HEK293 (cell line): ENCODE results near the gene DNAJC5.

ENCODE experiments used
- BCL11A ChIP-seq: fragments of 450-650 bp; formaldehyde crosslinking; IDR thresholded peaks from 2 replicates; pipeline ENCODE4 v1.5.1; 2016; ENCODE audit warnings: low read depth, missing biosample characterization, missing genetic modification characterization
- GLIS2 ChIP-seq: fragments of 450-650 bp; formaldehyde crosslinking; IDR thresholded peaks from 2 replicates; pipeline ENCODE4 v1.5.1; 2016; ENCODE audit warnings: missing biosample characterization, missing genetic modification characterization
- KLF10 ChIP-seq: fragments of 450-650 bp; IDR thresholded peaks from 2 replicates; pipeline ENCODE4 v1.5.1; 2018; ENCODE audit warnings: missing biosample characterization, mild to moderate bottlenecking, missing genetic modification characterization
- KLF9 ChIP-seq: fragments of 450-650 bp; formaldehyde crosslinking; IDR thresholded peaks from 2 replicates; pipeline ENCODE4 v1.5.1; 2016; ENCODE audit warnings: missing biosample characterization, missing genetic modification characterization, low read depth
- YY2 ChIP-seq: fragments of 450-650 bp; formaldehyde crosslinking; IDR thresholded peaks from 2 replicates; pipeline ENCODE4 v1.5.1; 2016; ENCODE audit warnings: missing biosample characterization, missing genetic modification characterization
- ZBTB17 ChIP-seq: fragments of 450-650 bp; formaldehyde crosslinking; IDR thresholded peaks from 2 replicates; pipeline ENCODE4 v1.5.1; 2016; ENCODE audit warnings: missing biosample characterization, missing genetic modification characterization
- ZBTB20 ChIP-seq: fragments of 450-650 bp; formaldehyde crosslinking; IDR thresholded peaks from 2 replicates; pipeline ENCODE4 v1.5.1; 2016; ENCODE audit warnings: missing biosample characterization, missing genetic modification characterization
- ZBTB8A ChIP-seq: fragments of 450-650 bp; formaldehyde crosslinking; IDR thresholded peaks from 2 replicates; pipeline ENCODE4 v1.5.1; 2016; ENCODE audit warnings: missing biosample characterization, missing genetic modification characterization
- ZFP69B ChIP-seq: fragments of 450-650 bp; formaldehyde crosslinking; IDR thresholded peaks from 2 replicates; pipeline ENCODE4 v1.5.1; 2016; ENCODE audit warnings: missing biosample characterization, missing genetic modification characterization
- ZIC2 ChIP-seq: fragments of 450-650 bp; formaldehyde crosslinking; IDR thresholded peaks from 2 replicates; pipeline ENCODE4 v1.5.1; 2016; ENCODE audit warnings: missing biosample characterization, missing genetic modification characterization
- ZNF10 ChIP-seq: fragments of 450-650 bp; formaldehyde crosslinking; IDR thresholded peaks from 2 replicates; pipeline ENCODE4 v1.5.1; 2017; ENCODE audit warnings: missing biosample characterization, missing genetic modification characterization
- ZNF239 ChIP-seq: fragments of 450-650 bp; formaldehyde crosslinking; IDR thresholded peaks from 2 replicates; pipeline ENCODE4 v1.5.1; 2016; ENCODE audit warnings: missing biosample characterization, missing genetic modification characterization
- ZNF24 ChIP-seq: fragments of 450-650 bp; formaldehyde crosslinking; IDR thresholded peaks from 2 replicates; pipeline ENCODE4 v1.5.1; 2016; ENCODE audit warnings: missing biosample characterization, missing genetic modification characterization
- ZNF302 ChIP-seq: fragments of 450-650 bp; formaldehyde crosslinking; IDR thresholded peaks from 2 replicates; pipeline ENCODE4 v1.5.1; 2016; ENCODE audit warnings: missing biosample characterization, missing genetic modification characterization, low read depth
- ZNF341 ChIP-seq: fragments of 450-650 bp; formaldehyde crosslinking; IDR thresholded peaks from 2 replicates; pipeline ENCODE4; 2016; ENCODE audit warnings: low read depth, missing biosample characterization, missing genetic modification characterization
- ZNF530 ChIP-seq: fragments of 450-650 bp; formaldehyde crosslinking; IDR thresholded peaks from 2 replicates; pipeline ENCODE4 v1.5.1; 2016; ENCODE audit warnings: low read depth, missing biosample characterization, missing genetic modification characterization
- ZNF621 ChIP-seq: fragments of 450-650 bp; formaldehyde crosslinking; IDR thresholded peaks from 2 replicates; pipeline ENCODE4 v1.5.1; 2017; ENCODE audit warnings: missing biosample characterization, missing genetic modification characterization
- ZNF792 ChIP-seq: fragments of 450-650 bp; formaldehyde crosslinking; IDR thresholded peaks from 2 replicates; pipeline ENCODE4 v1.5.1; 2016; ENCODE audit warnings: missing biosample characterization, missing genetic modification characterization
- ZSCAN16 ChIP-seq: fragments of 450-650 bp; formaldehyde crosslinking; IDR thresholded peaks from 2 replicates; pipeline ENCODE4 v1.5.1; 2016; ENCODE audit warnings: missing biosample characterization, missing genetic modification characterization
- TF ChIP-seq, protein P1 (sequence below): fragments of 450-650 bp; formaldehyde crosslinking; IDR thresholded peaks from 2 replicates; pipeline ENCODE4 v1.5.1; 2017; ENCODE audit warnings: missing biosample characterization, missing genetic modification characterization
- TF ChIP-seq, protein P2 (sequence below): fragments of 450-650 bp; formaldehyde crosslinking; IDR thresholded peaks from 2 replicates; pipeline ENCODE4 v1.5.1; 2016; ENCODE audit warnings: missing biosample characterization, missing genetic modification characterization, low read depth
- TF ChIP-seq, protein P3 (sequence below): fragments of 450-650 bp; formaldehyde crosslinking; IDR thresholded peaks from 2 replicates; pipeline ENCODE4 v1.5.1; 2016; ENCODE audit warnings: missing biosample characterization, missing genetic modification characterization
- TF ChIP-seq, protein P4 (sequence below): fragments of 450-650 bp; formaldehyde crosslinking; IDR thresholded peaks from 2 replicates; pipeline ENCODE4 v1.5.1; 2016; ENCODE audit warnings: missing biosample characterization, missing genetic modification characterization
- TF ChIP-seq, protein P5 (sequence below): sonication (generic); formaldehyde crosslinking; IDR thresholded peaks from 2 replicates; pipeline ENCODE4 v1.8.1; 2022; ENCODE audit warnings: mild to moderate bottlenecking, moderate library complexity, missing genetic modification reagents
- TF ChIP-seq, protein P6 (sequence below): fragments of 450-650 bp; formaldehyde crosslinking; IDR thresholded peaks from 2 replicates; pipeline ENCODE4 v1.5.1; 2017; ENCODE audit warnings: missing biosample characterization, mild to moderate bottlenecking, missing genetic modification characterization, moderate library complexity
- TF ChIP-seq, protein P7 (sequence below): fragments of 450-650 bp; formaldehyde crosslinking; IDR thresholded peaks from 2 replicates; pipeline ENCODE4 v1.5.1; 2016; ENCODE audit warnings: missing biosample characterization, missing genetic modification characterization

The DNAJC5 gene

DNA sequence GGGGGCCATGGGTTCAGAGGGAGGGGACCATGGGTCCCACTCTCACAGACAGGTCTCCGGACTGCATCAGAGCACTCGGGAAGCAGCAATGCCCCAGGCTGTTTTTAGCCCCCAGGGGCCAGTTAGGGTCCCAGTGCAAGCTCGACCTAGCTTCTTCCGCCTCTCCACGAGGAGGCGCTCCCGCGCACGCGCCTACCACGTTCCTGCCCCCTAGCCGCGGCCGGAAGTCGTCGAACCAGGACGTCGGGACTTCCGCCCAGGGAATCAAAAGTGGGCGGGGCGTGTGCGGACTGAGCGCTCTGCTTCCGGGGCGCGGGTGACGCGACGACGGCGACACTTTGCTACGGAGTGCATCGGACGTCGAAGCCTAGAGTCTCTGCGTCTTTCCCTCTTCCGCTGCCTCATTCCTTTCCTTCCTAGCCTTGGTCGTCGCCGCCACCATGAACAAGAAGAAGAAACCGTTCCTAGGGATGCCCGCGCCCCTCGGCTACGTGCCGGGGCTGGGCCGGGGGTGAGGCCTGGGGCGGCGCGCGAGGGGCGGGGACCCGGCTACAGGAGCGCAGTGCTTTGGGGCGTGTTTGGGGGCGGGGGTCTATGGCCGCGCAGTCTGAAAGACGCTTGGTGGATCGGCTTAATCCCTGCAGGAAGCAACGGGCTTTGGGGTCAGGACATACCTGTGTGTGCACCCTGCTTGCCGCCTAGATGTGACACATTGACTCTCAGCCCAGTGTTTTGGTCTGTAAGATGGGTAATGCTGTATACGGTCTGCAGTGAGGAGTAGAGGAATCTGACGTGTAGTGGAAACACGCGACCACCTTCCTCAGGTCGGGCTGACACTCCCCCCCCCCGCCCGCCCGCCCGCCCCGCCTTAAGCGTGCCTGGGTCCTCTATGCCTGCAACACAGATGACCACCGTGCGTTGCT, 86.1 kb downstream of the DNAJC5 start, which contains the start of gene PRPF6 (continued):
- TF ChIP-seq, protein P1, sequence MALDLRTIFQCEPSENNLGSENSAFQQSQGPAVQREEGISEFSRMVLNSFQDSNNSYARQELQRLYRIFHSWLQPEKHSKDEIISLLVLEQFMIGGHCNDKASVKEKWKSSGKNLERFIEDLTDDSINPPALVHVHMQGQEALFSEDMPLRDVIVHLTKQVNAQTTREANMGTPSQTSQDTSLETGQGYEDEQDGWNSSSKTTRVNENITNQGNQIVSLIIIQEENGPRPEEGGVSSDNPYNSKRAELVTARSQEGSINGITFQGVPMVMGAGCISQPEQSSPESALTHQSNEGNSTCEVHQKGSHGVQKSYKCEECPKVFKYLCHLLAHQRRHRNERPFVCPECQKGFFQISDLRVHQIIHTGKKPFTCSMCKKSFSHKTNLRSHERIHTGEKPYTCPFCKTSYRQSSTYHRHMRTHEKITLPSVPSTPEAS (tag by site-specific recombination): no peak
- no peak for TF ChIP-seq ZNF302 (tag by site-specific recombination)
- TF ChIP-seq ZNF621: no peak
- 0 out of 2 replicates have a peak, but pooled peaks have one; percentile 53 for TF ChIP-seq ZNF24
- TF ChIP-seq, protein P2, sequence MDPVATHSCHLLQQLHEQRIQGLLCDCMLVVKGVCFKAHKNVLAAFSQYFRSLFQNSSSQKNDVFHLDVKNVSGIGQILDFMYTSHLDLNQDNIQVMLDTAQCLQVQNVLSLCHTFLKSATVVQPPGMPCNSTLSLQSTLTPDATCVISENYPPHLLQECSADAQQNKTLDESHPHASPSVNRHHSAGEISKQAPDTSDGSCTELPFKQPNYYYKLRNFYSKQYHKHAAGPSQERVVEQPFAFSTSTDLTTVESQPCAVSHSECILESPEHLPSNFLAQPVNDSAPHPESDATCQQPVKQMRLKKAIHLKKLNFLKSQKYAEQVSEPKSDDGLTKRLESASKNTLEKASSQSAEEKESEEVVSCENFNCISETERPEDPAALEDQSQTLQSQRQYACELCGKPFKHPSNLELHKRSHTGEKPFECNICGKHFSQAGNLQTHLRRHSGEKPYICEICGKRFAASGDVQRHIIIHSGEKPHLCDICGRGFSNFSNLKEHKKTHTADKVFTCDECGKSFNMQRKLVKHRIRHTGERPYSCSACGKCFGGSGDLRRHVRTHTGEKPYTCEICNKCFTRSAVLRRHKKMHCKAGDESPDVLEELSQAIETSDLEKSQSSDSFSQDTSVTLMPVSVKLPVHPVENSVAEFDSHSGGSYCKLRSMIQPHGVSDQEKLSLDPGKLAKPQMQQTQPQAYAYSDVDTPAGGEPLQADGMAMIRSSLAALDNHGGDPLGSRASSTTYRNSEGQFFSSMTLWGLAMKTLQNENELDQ (tag by site-specific recombination): no peak
- peak; percentile 87 for TF ChIP-seq ZBTB17
- no peak for TF ChIP-seq ZNF10 (tag by site-specific recombination)
- TF ChIP-seq ZNF341 (tag by site-specific recombination): 0 out of 2 replicates have a peak, but pooled peaks have one; percentile 10
- TF ChIP-seq BCL11A (tag by site-specific recombination): 0 out of 2 replicates have a peak, but pooled peaks have one; percentile 44
- peak; percentile 41; the same call in 1 of the 2 replicates for TF ChIP-seq ZBTB8A (tag by site-specific recombination)
- TF ChIP-seq YY2: 0 out of 2 replicates have a peak, but pooled peaks have one; percentile 5
- TF ChIP-seq ZNF239: no peak
- TF ChIP-seq KLF9 (tag by site-specific recombination): peak; percentile 97
- TF ChIP-seq ZNF792: no peak
- TF ChIP-seq, protein P3, sequence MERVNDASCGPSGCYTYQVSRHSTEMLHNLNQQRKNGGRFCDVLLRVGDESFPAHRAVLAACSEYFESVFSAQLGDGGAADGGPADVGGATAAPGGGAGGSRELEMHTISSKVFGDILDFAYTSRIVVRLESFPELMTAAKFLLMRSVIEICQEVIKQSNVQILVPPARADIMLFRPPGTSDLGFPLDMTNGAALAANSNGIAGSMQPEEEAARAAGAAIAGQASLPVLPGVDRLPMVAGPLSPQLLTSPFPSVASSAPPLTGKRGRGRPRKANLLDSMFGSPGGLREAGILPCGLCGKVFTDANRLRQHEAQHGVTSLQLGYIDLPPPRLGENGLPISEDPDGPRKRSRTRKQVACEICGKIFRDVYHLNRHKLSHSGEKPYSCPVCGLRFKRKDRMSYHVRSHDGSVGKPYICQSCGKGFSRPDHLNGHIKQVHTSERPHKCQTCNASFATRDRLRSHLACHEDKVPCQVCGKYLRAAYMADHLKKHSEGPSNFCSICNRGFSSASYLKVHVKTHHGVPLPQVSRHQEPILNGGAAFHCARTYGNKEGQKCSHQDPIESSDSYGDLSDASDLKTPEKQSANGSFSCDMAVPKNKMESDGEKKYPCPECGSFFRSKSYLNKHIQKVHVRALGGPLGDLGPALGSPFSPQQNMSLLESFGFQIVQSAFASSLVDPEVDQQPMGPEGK (tag by site-specific recombination): peak; percentile 94
- TF ChIP-seq, protein P4, sequence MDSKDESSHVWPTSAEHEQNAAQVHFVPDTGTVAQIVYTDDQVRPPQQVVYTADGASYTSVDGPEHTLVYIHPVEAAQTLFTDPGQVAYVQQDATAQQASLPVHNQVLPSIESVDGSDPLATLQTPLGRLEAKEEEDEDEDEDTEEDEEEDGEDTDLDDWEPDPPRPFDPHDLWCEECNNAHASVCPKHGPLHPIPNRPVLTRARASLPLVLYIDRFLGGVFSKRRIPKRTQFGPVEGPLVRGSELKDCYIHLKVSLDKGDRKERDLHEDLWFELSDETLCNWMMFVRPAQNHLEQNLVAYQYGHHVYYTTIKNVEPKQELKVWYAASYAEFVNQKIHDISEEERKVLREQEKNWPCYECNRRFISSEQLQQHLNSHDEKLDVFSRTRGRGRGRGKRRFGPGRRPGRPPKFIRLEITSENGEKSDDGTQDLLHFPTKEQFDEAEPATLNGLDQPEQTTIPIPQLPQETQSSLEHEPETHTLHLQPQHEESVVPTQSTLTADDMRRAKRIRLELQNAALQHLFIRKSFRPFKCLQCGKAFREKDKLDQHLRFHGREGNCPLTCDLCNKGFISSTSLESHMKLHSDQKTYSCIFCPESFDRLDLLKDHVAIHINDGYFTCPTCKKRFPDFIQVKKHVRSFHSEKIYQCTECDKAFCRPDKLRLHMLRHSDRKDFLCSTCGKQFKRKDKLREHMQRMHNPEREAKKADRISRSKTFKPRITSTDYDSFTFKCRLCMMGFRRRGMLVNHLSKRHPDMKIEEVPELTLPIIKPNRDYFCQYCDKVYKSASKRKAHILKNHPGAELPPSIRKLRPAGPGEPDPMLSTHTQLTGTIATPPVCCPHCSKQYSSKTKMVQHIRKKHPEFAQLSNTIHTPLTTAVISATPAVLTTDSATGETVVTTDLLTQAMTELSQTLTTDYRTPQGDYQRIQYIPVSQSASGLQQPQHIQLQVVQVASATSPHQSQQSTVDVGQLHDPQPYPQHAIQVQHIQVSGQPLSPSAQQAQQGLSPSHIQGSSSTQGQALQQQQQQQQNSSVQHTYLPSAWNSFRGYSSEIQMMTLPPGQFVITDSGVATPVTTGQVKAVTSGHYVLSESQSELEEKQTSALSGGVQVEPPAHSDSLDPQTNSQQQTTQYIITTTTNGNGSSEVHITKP (tag by site-specific recombination): peak; percentile 50; the same call in 1 of the 2 replicates
- peak; percentile 76 for TF ChIP-seq KLF10 (tag by site-specific recombination)
- TF ChIP-seq ZBTB20 (tag by site-specific recombination): peak; percentile 37; the same call in 1 of the 2 replicates
- TF ChIP-seq ZIC2 (tag by site-specific recombination): no peak
- no peak for TF ChIP-seq ZSCAN16 (tag by site-specific recombination)
- TF ChIP-seq ZNF530 (tag by site-specific recombination): no peak
- peak; percentile 60; the same call in 1 of the 2 replicates for TF ChIP-seq GLIS2 (tag by site-specific recombination)
- TF ChIP-seq, protein P5, sequence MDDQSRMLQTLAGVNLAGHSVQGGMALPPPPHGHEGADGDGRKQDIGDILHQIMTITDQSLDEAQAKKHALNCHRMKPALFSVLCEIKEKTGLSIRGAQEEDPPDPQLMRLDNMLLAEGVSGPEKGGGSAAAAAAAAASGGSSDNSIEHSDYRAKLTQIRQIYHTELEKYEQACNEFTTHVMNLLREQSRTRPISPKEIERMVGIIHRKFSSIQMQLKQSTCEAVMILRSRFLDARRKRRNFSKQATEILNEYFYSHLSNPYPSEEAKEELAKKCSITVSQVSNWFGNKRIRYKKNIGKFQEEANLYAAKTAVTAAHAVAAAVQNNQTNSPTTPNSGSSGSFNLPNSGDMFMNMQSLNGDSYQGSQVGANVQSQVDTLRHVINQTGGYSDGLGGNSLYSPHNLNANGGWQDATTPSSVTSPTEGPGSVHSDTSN (CRISPR knock-in tag): peak; percentile 21; the same call in 1 of the 2 replicates
- TF ChIP-seq, protein P6, sequence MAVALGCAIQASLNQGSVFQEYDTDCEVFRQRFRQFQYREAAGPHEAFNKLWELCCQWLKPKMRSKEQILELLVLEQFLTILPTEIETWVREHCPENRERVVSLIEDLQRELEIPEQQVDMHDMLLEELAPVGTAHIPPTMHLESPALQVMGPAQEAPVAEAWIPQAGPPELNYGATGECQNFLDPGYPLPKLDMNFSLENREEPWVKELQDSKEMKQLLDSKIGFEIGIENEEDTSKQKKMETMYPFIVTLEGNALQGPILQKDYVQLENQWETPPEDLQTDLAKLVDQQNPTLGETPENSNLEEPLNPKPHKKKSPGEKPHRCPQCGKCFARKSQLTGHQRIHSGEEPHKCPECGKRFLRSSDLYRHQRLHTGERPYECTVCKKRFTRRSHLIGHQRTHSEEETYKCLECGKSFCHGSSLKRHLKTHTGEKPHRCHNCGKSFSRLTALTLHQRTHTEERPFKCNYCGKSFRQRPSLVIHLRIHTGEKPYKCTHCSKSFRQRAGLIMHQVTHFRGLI (tag by site-specific recombination): no peak
- TF ChIP-seq ZFP69B (tag by site-specific recombination): peak; percentile 45; the same call in 1 of the 2 replicates
- TF ChIP-seq, protein P7, sequence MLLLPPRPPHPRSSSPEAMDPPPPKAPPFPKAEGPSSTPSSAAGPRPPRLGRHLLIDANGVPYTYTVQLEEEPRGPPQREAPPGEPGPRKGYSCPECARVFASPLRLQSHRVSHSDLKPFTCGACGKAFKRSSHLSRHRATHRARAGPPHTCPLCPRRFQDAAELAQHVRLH (tag by site-specific recombination): peak; percentile 87
